Trophoblast cell (in vitro differentiated cells and primary cell): ENCODE results near the gene RBFOX2.

Experiments used
- DNase-seq, 2 donors: peaks; one replicate each; pipeline ENCODE4 v3.0.0-alpha.2; 2016
- H2AFZ ChIP-seq: 2 replicates; pipeline ENCODE4 v1.6.1; 2013; ENCODE audit warnings: low read length, moderate library complexity, mild to moderate bottlenecking; ENCODE audit not compliant: insufficient read depth, poor library complexity
- H2AK5ac ChIP-seq: 2 replicates; pipeline ENCODE4 v1.6.1; 2013; ENCODE audit warnings: mild to moderate bottlenecking, low read length
- H2BK120ac ChIP-seq: 2 replicates; pipeline ENCODE4 v1.6.1; 2013; ENCODE audit warnings: low read length, mild to moderate bottlenecking, moderate library complexity; ENCODE audit not compliant: insufficient read depth, poor library complexity
- H2BK12ac ChIP-seq: 2 replicates; pipeline ENCODE4 v1.6.1; 2013; ENCODE audit warnings: mild to moderate bottlenecking, low read length, moderate library complexity
- H2BK5ac ChIP-seq: 2 replicates; pipeline ENCODE4 v1.6.1; 2013; ENCODE audit warnings: low read length, low read depth, moderate library complexity, mild to moderate bottlenecking; ENCODE audit not compliant: poor library complexity
- H3K14ac ChIP-seq: 2 replicates; pipeline ENCODE4 v1.6.1; 2013; ENCODE audit warnings: mild to moderate bottlenecking, low read length
- H3K18ac ChIP-seq: 2 replicates; pipeline ENCODE4 v1.6.1; 2013; ENCODE audit warnings: mild to moderate bottlenecking, low read length
- H3K23ac ChIP-seq: 2 replicates; pipeline ENCODE4 v1.6.1; 2013; ENCODE audit warnings: low read length
- H3K27ac ChIP-seq: 2 replicates; pipeline ENCODE4 v1.5.1; 2013; ENCODE audit warnings: low read depth, mild to moderate bottlenecking, inconsistent platforms, low read length, moderate library complexity
- H3K27me3 ChIP-seq: 2 replicates; pipeline ENCODE4 v1.6.1; 2013; ENCODE audit warnings: inconsistent platforms, mild to moderate bottlenecking, low read length, moderate library complexity; ENCODE audit not compliant: insufficient read depth
- H3K36me3 ChIP-seq, 2 experiments: 1 replicate in 1 of 2; 2 replicates in 1 of 2; pipeline ENCODE4 v1.6.1; 2013; ENCODE audit warnings: low read length in 2 of 2, mild to moderate bottlenecking in 2 of 2, moderate library complexity in 1 of 2; ENCODE audit not compliant: insufficient read depth in 2 of 2, control insufficient read depth in 1 of 2
- H3K4ac ChIP-seq: 2 replicates; pipeline ENCODE4 v1.6.1; 2013; ENCODE audit warnings: low read depth, mild to moderate bottlenecking, low read length, moderate library complexity
- H3K4me1 ChIP-seq, 2 experiments: 1 replicate in 1 of 2; 2 replicates in 1 of 2; pipeline ENCODE4 v1.6.1; 2013; ENCODE audit warnings: low read length in 2 of 2, mild to moderate bottlenecking in 2 of 2, moderate library complexity in 1 of 2; ENCODE audit not compliant: insufficient read depth in 2 of 2, control insufficient read depth in 1 of 2
- H3K4me2 ChIP-seq: 2 replicates; pipeline ENCODE4 v1.6.1; 2013; ENCODE audit warnings: inconsistent platforms, mild to moderate bottlenecking, low read length, moderate library complexity
- H3K4me3 ChIP-seq: 2 replicates; pipeline ENCODE4 v1.5.1; 2013; ENCODE audit warnings: mild to moderate bottlenecking, low read depth, low read length, inconsistent platforms
- H3K79me1 ChIP-seq: one replicate; pipeline ENCODE4 v1.6.1; 2013; ENCODE audit warnings: low read length
- H3K79me2 ChIP-seq: 2 replicates; pipeline ENCODE4 v1.6.1; 2013; ENCODE audit warnings: low read length, mild to moderate bottlenecking; ENCODE audit not compliant: control insufficient read depth, insufficient read depth, poor library complexity
- H3K9ac ChIP-seq: 2 replicates; pipeline ENCODE4 v1.6.1; 2013; ENCODE audit warnings: mild to moderate bottlenecking, low read length
- H3K9me3 ChIP-seq: 2 replicates; pipeline ENCODE4 v1.6.1; 2013; ENCODE audit warnings: low read depth, mild to moderate bottlenecking, control low read depth, inconsistent platforms, low read length; ENCODE audit not compliant: insufficient read depth
- H4K12ac ChIP-seq: 2 replicates; pipeline ENCODE4 v1.6.1; 2013; ENCODE audit warnings: low read depth, mild to moderate bottlenecking, low read length, moderate library complexity
- H4K8ac ChIP-seq: 2 replicates; pipeline ENCODE4 v1.6.1; 2013; ENCODE audit warnings: low read depth, mild to moderate bottlenecking, low read length, moderate library complexity
- H4K91ac ChIP-seq: one replicate; pipeline ENCODE4 v1.6.1; 2013; ENCODE audit warnings: low read depth, mild to moderate bottlenecking, low read length, moderate library complexity
- WGBS: extraction: QIAGEN DNeasy Blood & Tissue Kit; methylation state at CpG from one replicate; pipeline ENCODE4 v1.1.7; 2013; ENCODE audit warnings: missing lambda C conversion rate; ENCODE audit not compliant: insufficient read length, insufficient coverage; ENCODE audit errors: extremely low coverage; 5-methylcytosine and 5-hydroxymethylcytosine counted together

The RBFOX2 gene

GRCh38 chr22:35711336-35711735 is 317.3 kb downstream of the RBFOX2 start:
- H2BK12ac ChIP-seq = no peak overlapping the region
- no peak overlapping the region for H3K9ac ChIP-seq
- H2AFZ ChIP-seq = no peak overlapping the region
- H4K91ac ChIP-seq = no peak overlapping the region
- no peak overlapping the region for H3K4me3 ChIP-seq
- no peaks in the 10 kb centered on the region for H3K36me3 ChIP-seq
- H3K9me3 ChIP-seq = no peaks in the 10 kb centered on the region
- no peak overlapping the region for H4K12ac ChIP-seq
- H3K4ac ChIP-seq = no peak overlapping the region
- H3K23ac ChIP-seq = no peak overlapping the region
- no peaks in the 10 kb centered on the region for H3K4me1 ChIP-seq
- peaks cover 2% of the 10 kb centered on the region for H3K79me2 ChIP-seq
- H3K79me1 ChIP-seq = no peaks in the 10 kb centered on the region
- H3K4me2 ChIP-seq = no peak overlapping the region
- H3K18ac ChIP-seq = no peak overlapping the region
- no peak overlapping the region for H4K8ac ChIP-seq
- no peak overlapping the region for H2BK5ac ChIP-seq
- no peaks in the 10 kb centered on the region for H3K27me3 ChIP-seq
- no CpG with 5 or more reads among the region's 4 CpGs for WGBS
- no peak overlapping the region for H2AK5ac ChIP-seq
- no peak overlapping the region for H2BK120ac ChIP-seq
- no peak for DNase-seq
- H3K27ac ChIP-seq = no peak overlapping the region
- no peak overlapping the region for H3K14ac ChIP-seq

GRCh38 chr22:35708917-35709316 is 319.7 kb downstream of the RBFOX2 start:
- Histone ChIP-seq H3K4me3 (no peak overlapping the region), H2AK5ac (no peak overlapping the region), H3K23ac (no peak overlapping the region), H3K4me1 (no peaks in the 10 kb centered on the region), H3K27ac (no peak overlapping the region), H2BK5ac (no peak overlapping the region), H2BK120ac (no peak overlapping the region), H3K79me2 (peaks cover 3% of the 10 kb centered on the region), H4K91ac (no peak overlapping the region), H3K18ac (no peak overlapping the region), H3K9ac (no peak overlapping the region), H3K4me2 (no peak overlapping the region), H3K79me1 (no peaks in the 10 kb centered on the region), H3K9me3 (no peaks in the 10 kb centered on the region), H3K36me3 (no peaks in the 10 kb centered on the region), H2AFZ (no peak overlapping the region), H3K27me3 (no peaks in the 10 kb centered on the region), H4K8ac (peak overlapping the region; percentile 10), H4K12ac (no peak overlapping the region), H2BK12ac (no peak overlapping the region), H3K4ac (no peak overlapping the region), H3K14ac (no peak overlapping the region)
- no CpG with 5 or more reads among the region's 7 CpGs for WGBS
- no peak for DNase-seq

- Histone ChIP-seq H3K27me3 (no peaks in the 10 kb centered on the region), H3K4me1 (no peaks in the 10 kb centered on the region)
- WGBS = no CpG with 5 or more reads among the region's 7 CpGs
Measured at GRCh38 chr22:35708453-35708852, 320.2 kb downstream of the RBFOX2 start.

GRCh38 chr22:35705141-35705540 is 323.5 kb downstream of the RBFOX2 start:
- H2BK12ac ChIP-seq = no peak overlapping the region

More at GRCh38 chr22:35708453-35708852, 320.2 kb downstream of the RBFOX2 start:
- no peak overlapping the region for H2AK5ac ChIP-seq
- no peak overlapping the region for H3K4me2 ChIP-seq
- no peak overlapping the region for H3K27ac ChIP-seq
- H3K79me1 ChIP-seq = no peaks in the 10 kb centered on the region
- no peak overlapping the region for H2BK12ac ChIP-seq
- no peak overlapping the region for H3K4ac ChIP-seq
- H3K23ac ChIP-seq = no peak overlapping the region
- no peaks in the 10 kb centered on the region for H3K36me3 ChIP-seq
- H4K91ac ChIP-seq = no peak overlapping the region
- no peak overlapping the region for H2AFZ ChIP-seq
- no peak overlapping the region for H2BK5ac ChIP-seq
- no peak overlapping the region for H4K12ac ChIP-seq
- no peak overlapping the region for H2BK120ac ChIP-seq
- H3K9ac ChIP-seq = no peak overlapping the region
- no peak for DNase-seq
- no peak overlapping the region for H3K14ac ChIP-seq
- no peaks in the 10 kb centered on the region for H3K9me3 ChIP-seq
- no peak overlapping the region for H3K18ac ChIP-seq
- H4K8ac ChIP-seq = peak overlapping the region; percentile 10
- H3K79me2 ChIP-seq = peaks cover 3% of the 10 kb centered on the region
- no peak overlapping the region for H3K4me3 ChIP-seq

More at GRCh38 chr22:35705141-35705540, 323.5 kb downstream of the RBFOX2 start:
- Histone ChIP-seq H2BK120ac (no peak overlapping the region), H3K36me3 (no peaks in the 10 kb centered on the region), H3K4me3 (no peak overlapping the region), H3K27ac (no peak overlapping the region), H4K8ac (no peak overlapping the region), H4K91ac (no peak overlapping the region), H2AK5ac (no peak overlapping the region), H3K79me1 (no peaks in the 10 kb centered on the region), H2BK5ac (no peak overlapping the region), H3K79me2 (peaks cover 3% of the 10 kb centered on the region), H3K4me2 (no peak overlapping the region), H3K9me3 (no peaks in the 10 kb centered on the region), H2AFZ (no peak overlapping the region), H3K27me3 (no peaks in the 10 kb centered on the region), H3K18ac (no peak overlapping the region), H3K4ac (no peak overlapping the region), H3K9ac (no peak overlapping the region), H4K12ac (no peak overlapping the region), H3K4me1 (no peaks in the 10 kb centered on the region), H3K14ac (no peak overlapping the region), H3K23ac (no peak overlapping the region)
- DNase-seq = peak; percentile 74 to 88
- no CpG with 5 or more reads among the region's 3 CpGs for WGBS
